Activated CD4-positive, alpha-beta T cell treated with anti-CD3 and anti-CD28 coated beads, Interleukin-10, Interleukin-2, amounts not matched to agents 100 ng/mL and 50 ng/mL, durations not matched to agents 16 hours and 8 hours (primary cell): Measurements from ENCODE around the gene DPY19L3.
"Not testable (repeated sequence)": the region's sequence is repeated elsewhere in the genome, so short reads cannot be mapped to it uniquely, and the experiment has no call there.

ENCODE experiments used
- DNase-seq: peaks from one replicate; pipeline ENCODE4 v3.0.0-alpha.2; 2020

Gene DPY19L3

DNA sequence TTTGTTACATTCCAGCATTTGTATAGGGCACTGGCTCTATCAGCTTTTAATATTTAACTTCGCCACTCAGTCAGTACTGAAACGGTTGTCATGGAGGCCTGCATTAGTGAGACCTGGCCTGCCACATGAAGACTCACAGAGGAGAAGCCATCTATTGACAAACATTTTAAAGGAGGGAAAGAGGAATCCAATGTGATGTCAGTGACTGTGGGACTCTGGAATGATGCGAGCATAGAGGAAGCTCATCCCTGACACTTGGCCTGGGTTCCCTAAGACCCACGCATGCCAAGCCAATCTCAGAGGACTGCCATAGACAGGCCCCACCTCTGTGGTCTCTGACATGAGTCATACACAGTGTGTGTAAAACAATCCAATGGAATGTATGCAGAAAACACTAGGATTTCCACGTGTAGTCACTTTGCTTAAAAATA is 7.9 kb upstream of the DPY19L3 start:
- DNase-seq = no peak

DNA sequence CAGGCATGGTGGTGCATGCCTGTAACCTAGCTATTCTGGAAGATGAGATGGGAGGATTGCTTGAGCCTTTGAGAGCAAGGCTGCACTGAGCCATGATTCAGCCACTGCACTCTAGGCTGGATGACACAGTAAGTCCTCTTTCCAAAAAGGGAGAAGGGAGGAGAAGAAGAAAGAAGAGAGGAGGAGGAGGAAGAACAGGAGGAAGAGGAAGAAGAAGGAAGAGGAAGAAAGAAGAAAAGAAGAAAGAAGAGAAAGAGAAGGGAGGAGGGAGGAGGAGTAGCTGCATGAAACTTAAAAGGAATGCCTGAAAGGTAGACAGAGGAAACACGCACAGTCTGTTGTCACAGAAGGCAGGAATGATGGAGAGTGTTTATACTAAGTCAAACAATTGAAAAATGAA is 3.6 kb upstream of the DPY19L3 start:
- DNase-seq = no peak

DNA sequence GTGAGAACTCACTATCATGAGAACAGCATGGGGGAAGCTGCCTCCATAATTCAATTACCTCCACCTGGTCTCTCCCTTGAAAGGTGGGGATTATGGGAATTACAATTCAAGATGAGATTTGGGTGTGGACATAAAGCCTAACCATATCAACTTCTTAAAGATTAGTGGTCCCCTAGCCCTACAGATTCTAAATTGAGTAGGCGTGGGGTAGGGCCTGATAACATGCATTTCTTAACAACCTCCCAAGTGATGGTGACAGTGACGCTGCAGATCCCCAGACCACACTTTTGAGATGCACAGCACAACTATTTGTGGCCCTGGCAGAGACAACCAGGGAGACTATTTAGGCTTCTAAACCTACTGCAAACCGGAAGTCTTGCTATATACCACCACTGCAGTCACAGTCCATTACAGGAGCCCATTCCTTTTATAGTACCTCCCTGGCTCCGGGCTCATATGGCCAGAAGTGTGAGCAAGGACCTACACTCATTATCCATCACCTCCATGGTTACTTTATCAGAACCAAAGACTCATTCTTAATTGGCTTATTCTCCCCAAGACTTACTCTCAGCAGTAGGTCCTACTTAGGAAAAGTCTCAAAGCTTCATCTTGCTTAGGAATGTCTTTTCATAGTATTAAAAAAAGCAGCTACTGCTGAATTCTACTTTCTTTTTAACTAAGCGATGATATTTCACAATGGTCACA is 2.1 kb upstream of the DPY19L3 start:
- DNase-seq = no peak

DNA sequence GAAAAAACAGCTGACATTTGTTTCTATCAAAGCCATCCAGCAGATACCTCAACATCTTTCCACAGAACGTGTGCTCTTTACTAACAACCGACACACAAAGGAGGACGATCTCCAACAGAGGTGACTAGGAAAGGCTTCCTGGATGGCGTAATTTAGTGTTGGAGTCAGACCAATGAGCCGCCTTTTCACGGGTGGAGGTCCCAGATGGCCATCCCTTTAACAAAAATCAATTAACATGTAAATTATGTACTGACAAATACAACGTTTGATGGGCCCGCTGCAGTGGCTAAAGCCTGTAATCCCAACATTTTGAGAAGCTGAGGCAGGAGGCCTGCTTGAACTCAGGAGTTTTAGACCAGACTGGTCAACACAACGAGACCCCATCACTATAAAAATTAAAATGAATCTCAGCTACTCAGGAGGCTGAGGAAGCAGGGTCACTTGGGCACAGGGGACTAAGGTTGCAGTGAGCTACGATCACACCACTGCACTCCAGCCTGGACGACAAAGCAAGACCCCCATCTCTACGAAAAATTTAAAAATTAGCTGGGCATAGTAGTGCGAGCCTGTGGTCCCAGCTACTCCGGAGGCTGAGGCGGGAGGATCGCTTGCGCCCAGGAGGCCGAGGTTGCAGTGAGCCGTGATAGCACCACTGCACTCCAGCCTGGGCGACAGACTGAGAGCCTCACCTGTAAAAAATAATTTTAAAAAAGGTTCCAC is 1.2 kb upstream of the DPY19L3 start:
- no peak for DNase-seq

DNA sequence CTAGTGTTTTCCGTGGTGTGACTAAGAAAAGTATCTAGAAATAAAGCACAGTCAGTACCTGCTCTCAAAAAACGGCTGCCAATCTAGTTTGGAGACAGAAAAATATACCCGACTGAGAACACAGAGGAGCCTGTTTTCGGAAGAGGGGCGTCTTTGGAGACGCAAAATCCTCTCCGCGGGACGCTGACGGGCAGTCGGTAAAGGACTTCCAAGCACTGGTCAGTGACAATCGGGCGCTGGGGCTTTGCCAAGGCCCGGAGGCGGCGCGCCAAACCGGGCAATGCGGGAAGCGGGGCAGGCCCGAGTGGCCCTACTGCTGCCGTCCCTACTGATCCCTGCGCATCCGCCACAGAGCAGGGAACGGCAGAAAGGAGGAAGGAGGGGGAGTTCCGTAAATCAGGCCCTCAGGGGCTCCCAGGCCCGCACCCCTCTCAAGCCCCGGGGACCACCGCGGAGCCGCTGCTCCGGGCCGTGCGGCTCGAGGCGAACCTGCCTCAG is 588 bp upstream of the DPY19L3 start:
- DNase-seq = no peak

DNA sequence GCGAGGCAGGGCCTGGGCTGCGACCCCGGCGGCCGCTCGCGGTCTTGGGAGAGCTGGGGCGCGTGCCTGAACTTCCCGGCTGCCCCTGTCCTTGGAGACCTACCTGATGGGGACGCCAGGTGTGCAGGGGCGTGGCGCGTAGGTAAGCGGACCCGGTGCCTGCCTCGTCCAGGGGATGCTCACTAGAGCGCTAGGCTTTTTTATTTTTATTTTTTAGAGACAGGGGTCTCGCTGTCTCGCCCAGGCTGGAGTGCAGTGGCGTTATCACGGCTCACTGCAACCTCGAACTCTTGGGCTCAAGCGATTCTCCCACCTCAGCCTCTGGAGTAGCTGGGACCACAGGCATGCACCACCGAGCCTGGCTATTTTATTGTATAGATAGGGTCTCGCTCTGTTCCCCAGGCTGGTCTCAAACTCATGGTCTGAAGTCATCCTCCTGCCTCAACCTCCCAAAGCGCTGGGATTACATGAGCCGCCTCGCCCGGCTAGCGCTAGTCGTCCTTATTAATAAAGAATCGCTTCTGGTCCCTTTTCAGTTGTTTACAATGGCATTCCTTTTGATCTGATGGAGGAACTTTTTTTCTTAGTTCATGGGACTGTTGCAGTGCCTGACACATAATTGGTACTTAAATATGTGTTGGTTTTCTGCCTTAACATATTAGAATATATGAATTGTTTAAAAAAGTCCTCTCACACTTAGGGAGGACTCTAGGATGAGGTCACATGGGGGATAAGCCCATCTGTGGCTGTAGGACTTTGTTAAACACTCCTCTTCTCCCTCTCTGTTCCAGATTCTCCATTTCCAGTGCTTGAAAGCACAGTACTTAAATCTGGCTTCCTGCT is 812 bp downstream of the DPY19L3 start:
- DNase-seq = no peak

DNA sequence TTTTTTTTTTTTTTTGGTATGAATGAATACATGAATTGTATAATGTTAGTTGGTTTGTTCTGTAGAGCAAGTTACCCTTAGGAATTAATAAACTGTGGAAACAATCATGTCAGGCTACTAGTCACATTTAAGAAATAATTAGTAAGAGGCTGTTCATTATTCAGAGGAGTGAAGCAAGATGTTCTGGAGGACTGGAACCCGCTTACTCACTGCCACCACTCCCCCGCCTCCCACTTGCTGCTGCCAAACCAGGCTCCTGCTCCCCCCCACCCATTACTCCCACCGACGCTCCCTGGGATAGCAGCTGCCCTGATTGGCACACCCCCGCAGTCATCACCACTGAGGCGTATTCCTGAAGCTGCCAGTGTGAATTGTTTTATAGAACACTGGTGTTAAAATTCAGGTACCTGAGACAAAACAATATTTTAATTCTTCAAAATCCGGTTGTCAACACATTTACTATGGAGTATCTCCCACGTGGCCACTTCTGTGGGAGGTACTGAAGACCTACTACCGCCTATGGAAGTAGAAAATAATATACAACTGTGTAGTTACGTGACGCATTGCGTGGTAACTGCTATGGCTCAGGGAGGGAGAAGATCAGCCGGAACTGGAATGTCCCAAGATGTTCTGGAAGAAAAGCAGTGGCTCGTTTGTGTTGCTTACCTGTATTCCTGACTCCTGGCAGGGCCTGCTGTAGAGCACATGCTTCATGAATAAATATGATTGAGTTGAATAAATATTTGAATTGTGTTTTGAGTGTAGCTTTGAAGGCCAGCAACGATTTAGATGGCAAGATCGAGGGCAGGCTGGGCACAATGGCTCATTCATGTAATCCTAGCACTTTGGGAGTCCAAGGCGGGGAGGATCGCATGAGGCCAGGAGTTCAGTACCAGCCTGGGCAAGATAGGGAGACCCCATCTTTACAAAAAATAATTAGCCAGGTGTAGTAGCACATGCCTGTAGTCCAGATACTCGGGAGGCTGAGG is 1.7 kb downstream of the DPY19L3 start:
- no peak for DNase-seq

DNA sequence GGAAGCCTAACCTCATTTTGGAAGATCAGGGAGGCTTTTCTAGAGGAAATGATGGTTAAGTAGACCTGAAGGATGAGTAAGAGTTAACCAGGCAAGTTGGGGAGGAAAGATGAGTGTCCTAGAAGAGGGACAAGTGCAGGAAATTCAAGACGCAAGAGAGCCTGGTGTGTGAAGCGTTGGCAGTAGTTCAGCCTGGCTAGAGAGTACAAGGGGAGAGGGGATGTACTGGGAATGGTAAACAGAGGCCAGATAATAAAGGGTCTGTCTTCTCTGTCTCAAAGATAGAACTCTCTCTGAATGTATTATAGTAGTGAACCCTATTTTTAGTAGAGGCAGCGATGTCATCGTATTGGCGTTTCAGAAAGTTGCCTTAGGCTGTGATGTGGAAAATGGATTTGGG is 9.7 kb downstream of the DPY19L3 start:
- no peak for DNase-seq

DNA sequence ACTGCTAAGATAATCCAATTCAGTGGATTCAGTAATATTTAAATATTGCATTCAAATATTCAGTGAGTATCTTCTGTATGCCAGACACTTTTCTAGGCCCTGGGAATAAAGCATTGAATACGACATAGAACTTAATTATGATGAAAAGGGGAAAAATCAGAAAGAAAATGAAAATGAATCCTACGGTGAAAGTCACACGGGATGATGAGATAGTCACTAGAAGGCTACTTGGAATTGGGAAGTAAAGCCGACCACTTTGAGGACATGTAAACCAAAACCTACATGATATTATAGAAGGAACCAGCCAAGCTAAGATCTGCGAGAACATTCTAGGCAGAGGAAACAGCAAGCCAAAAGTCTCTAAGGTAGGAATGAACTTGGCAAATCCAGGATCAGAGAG is 10.1 kb downstream of the DPY19L3 start:
- no peak for DNase-seq

DNA sequence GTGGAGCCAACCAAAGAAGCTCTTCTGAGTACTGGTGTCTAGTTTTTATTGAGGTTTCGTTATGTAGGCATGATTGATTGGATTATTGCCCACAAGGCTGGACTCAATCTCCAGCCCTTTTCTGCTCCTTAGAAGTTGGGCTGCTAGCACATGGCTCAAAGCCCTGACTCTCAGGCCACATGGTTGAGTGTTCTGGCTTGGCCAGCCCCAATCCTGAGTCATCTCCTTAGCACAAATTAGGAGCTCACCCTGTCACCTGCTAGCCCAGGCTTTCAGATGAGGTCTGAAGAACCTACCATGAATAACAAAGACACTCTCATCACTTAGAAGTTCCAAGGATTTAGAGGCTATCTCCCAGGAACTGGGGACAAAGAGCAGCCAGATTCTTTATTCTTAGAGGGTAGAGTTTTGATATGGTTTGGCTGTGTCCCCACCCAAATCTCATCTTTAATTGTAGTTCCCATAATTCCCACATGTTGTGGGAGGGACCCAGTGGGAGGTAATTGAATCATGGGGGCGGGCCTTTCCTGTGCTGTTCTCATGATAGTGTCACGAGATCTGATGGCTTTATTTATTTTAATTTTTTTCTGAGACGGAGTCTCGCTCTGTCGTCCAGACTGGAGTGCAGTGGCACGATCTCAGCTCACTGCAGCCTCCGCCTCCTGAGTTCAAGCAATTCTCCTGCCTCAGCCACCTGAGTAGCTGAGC is 11.3 kb downstream of the DPY19L3 start:
- DNase-seq = no peak

DNA sequence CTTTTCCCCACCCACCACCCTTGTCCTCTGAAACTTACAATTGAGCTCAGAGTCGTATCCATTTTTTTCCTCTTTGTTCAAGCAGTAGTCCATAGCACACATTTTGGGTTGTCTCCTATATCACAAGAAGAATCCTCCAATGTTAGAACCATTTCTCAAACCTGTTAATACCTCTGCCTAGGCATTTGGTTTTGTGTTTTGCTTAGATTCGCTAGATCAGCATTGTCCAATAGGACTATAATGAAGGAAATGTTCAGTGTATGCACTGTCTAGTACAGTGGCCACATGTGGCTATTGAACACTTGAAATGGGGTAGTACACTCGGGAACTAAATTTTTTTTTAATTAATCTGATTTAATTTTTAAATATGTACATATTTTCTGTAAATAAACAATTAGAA is 12.6 kb downstream of the DPY19L3 start:
- DNase-seq = no peak

DNA sequence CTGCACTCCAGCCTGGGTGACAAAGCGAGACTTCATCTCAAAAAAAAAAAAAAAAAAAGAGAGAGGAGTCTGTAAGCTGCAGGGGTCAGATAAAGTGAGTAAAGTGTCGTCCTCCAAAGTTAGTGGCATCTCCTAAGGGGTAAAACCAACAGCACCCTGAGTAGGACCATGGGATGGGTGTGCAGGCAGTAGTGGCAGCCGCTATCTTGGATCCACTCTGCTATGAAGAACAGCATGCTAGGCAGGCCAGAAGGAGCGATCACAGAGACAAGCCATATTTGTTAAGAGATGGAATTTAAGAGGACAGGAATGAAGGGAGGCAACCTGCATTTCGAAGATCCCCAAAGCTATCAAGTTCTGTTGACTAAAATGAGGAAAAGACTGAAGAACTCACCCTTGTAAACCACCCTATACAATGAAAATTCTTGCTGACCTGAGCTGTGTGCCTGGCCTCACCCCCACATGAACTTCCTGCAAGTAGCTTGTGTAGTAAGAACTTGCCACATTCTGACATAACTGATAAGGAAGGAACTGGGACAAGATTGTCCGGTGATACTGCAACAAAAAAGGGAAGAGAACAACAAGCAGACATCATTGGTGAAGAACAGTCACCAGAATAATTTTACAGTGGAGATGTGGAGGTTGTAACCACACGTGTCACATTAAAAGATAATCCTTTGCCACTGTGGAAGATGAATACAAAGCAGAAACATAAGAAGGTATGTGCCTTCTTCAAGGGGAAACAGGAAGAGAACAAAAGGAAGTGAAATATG is 16.2 kb downstream of the DPY19L3 start:
- DNase-seq = no peak

DNA sequence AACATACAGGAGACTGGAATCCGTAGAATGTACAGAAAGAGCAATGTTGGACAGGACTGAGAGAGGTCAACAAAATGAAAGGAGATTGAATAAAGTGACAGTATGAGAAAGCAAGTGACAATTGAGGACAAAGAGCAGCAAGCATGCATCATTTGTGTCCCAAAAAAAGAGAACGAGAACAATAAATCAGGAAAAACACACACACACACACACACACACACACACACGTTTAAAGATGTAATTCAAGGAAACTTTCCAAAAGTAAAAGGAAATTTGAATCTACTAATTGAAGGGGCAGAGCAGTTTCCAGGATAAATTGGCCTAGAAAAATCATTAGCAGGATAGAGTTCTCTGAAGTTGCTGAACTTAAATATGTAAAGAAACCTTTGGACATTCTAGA is 16.9 kb downstream of the DPY19L3 start:
- DNase-seq = no peak

DNA sequence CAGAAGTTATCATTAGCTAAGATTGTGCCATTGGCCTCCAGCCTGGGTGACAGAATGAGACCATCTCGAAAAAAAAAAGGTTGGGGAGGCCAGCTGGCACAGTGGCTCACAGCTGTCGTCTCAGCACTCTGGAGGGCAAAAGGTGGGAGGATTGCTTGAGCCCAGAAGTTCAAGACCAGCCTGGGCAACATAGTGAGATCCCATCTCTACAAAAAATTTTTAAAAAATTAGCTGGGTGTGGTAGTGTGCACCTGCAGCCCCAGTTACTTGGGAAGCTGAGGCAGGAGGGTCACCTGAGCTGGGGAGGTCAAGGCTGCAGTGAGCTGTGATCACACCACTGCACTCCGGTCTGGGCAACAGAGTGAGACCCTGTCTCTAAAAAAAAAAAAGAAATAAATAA is 18.4 kb downstream of the DPY19L3 start:
- not testable (repeated sequence) for DNase-seq

DNA sequence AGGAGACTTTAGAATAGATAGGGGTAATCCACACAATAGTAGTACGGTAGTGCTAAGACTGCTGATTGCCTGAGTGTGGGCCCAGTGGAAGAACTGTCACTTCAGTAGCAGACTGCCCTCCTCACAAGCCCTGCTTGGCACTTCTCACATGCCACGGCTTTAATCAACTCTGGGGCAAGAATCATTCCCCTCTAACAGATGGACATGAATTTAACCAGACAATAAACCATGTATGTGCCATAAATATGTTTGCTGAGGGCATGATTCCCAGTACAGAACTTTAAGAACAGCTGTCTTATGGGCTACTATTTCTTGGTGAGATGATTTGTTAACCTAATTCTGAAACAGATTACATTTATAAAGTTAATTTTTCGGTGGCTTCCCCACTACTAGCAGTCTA is 22.0 kb downstream of the DPY19L3 start:
- DNase-seq = no peak

DNA sequence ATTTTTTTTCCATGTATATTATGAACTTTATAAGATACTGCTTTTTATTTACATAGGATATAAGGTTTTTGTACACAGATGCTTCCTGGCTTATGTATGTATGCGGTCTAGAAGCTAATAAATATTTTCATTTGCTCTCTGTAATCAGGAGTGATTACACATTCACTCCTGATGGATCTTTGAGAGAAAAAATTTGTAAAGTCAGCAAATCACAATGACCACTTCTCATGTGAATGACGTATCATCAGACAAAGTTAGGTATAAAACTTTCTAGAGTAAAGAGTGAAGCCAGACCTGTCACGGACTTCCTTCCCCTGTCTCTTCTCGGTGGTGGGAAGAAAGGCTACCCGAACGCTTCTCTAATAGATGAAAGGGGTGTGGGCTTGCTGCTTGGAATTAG is 31.1 kb downstream of the DPY19L3 start:
- no peak for DNase-seq

DNA sequence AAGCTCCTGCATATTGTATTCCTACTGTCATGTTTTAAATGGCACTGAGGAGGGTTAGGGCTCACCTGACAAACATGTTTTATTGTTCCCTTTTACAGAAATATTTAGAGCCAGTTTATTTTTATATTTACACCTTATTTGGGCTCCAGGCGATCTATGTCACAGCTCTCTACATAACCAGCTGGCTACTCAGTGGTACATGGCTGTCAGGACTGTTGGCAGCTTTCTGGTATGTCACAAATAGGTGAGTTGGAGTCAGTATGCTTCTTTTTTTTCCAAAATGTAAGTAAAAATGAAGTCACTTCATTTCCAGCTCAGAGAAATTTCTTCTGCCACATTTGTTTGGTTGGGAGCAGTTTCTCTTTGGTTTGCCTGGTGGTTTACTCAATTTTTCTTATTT is 31.5 kb downstream of the DPY19L3 start:
- DNase-seq = no peak

DNA sequence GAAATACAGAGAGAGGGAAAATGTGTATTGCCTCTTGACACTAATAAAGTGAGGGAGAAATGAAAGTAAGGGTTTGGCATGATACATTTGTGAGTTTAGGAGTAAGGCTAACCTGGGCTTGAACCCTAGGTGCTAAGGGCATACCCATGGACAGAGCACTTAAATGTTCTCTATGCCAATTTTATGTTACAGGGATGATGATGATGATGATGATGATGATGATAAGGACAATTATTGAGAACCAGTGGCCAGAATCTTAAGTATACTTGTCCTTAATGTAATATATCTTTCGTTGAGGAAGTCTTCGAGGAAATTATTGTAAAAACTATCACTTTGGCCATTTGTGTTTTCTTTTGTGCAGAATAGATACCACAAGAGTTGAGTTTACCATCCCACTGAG is 33.2 kb downstream of the DPY19L3 start:
- DNase-seq = no peak

DNA sequence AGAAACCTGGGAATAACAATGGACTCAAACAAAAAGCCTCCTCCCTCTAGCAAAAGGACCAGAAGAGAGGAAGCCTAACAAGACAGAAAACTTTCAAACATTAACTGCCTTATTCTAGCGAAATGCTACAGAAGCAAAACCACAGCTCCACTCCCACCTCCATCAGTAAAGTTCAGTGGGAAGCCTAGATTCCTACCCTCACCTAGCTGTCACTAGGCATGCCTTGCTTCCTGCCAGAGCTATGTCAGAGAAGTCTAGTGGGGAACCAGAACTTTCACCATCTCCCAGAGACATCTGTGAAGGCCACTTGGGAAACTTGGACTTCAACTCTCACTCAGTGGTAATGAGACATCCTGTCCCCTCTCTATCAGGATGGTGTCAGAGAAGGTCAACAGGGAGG is 37.1 kb downstream of the DPY19L3 start:
- DNase-seq = no peak

DNA sequence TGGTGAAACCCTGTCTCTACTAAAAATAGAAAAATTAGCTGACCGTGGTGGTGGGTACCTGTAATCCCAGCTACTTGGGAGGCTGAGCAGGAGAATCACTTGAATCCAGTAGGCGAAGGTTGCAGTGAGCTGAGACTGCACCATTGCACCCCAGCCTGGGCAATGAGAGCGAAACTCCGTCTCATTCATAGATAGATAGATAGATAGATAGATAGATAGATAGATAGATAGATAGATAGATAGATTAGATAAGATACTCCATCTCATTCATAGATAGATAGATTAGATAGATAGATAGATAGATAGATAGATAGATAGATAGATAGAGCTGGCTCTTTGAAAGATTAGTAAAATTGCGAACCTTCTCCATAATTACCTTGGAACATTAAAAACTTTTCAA is 42.0 kb downstream of the DPY19L3 start:
- DNase-seq = not testable (repeated sequence)

DNA sequence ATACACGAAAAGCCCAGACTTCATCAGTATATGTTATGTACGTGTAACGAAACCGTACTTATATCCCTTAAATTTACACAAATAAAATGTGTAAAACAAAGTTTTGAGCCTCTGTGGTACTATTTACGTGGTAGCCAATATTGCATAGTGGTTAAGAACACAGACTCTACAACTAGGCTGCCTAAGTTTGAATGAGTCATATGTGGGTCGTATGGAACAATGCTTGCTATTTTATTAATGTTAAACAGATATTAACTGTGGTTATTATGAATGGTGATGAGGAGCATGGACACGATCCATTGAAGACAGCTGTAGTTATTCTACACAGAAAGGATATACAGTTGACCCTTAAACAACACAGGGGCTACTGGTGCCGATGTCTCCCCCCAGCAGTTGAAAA is 42.5 kb downstream of the DPY19L3 start:
- no peak for DNase-seq
